NCI-H510A (cell line): ENCODE measurements around the gene ABLIM3.
A peak's percentile ranks its signal among the peaks of the same experiment; 100 is the strongest.

ENCODE experiments used
- DNase-seq: peaks from one replicate; lab custom pipeline; 2025; lab: John Stamatoyannopoulos, UW

The ABLIM3 gene

GRCh38 chr5:149141224-149141956 lies at the start of gene ABLIM3:
Gene ABLIM3 (plus strand): TSS chr5:149141493. CDS start chr5:149142096, 603 bp downstream.
- peak; percentile 52 for DNase-seq

GRCh38 chr5:149093625-149094024 lies 47.7 kb upstream of the ABLIM3 start:
- DNase-seq = no peak

GRCh38 chr5:149094996-149095395 lies 46.3 kb upstream of the ABLIM3 start:
- DNase-seq = no peak

- no peak for DNase-seq
Observed at GRCh38 chr5:149099920-149100319, 41.4 kb upstream of the ABLIM3 start.

GRCh38 chr5:149100331-149100730 lies 41.0 kb upstream of the ABLIM3 start:
- no peak for DNase-seq

GRCh38 chr5:149108651-149109280 lies 32.5 kb upstream of the ABLIM3 start:
- DNase-seq = no peak

GRCh38 chr5:149110406-149110805 lies 30.9 kb upstream of the ABLIM3 start:
- DNase-seq = no peak

- DNase-seq = no peak
Observed at GRCh38 chr5:149113669-149114068, 27.6 kb upstream of the ABLIM3 start.

GRCh38 chr5:149114403-149115312 lies 26.6 kb upstream of the ABLIM3 start:
- peak; percentile 18 for DNase-seq

- no peak for DNase-seq
Observed at GRCh38 chr5:149117970-149118369, 23.3 kb upstream of the ABLIM3 start.

GRCh38 chr5:149118463-149118862 lies 22.8 kb upstream of the ABLIM3 start:
- no peak for DNase-seq

- DNase-seq = no peak
Observed at GRCh38 chr5:149121145-149121544, 20.1 kb upstream of the ABLIM3 start.

GRCh38 chr5:149123211-149123610 lies 18.1 kb upstream of the ABLIM3 start:
- no peak for DNase-seq

GRCh38 chr5:149125386-149125891 lies 15.9 kb upstream of the ABLIM3 start:
- peak; percentile 16 for DNase-seq

- no peak for DNase-seq
Observed at GRCh38 chr5:149126906-149127305, 14.4 kb upstream of the ABLIM3 start.

- DNase-seq = no peak
Observed at GRCh38 chr5:149127394-149127955, 13.8 kb upstream of the ABLIM3 start.

GRCh38 chr5:149128023-149128875 lies 13.0 kb upstream of the ABLIM3 start:
- DNase-seq = no peak

- no peak for DNase-seq
Observed at GRCh38 chr5:149129181-149129580, 12.1 kb upstream of the ABLIM3 start.

GRCh38 chr5:149130121-149130914 lies 11.0 kb upstream of the ABLIM3 start:
- DNase-seq = no peak

GRCh38 chr5:149132474-149132873 lies 8.8 kb upstream of the ABLIM3 start:
- no peak for DNase-seq
